B cell (primary cell): ENCODE results near the gene ARHGEF4.
"Not testable (repeated sequence)": the region's sequence is repeated elsewhere in the genome, so short reads cannot be mapped to it uniquely, and the experiment has no call there.

Source experiments
- CTCF ChIP-seq: fragments of 200-600 bp; IDR thresholded peaks from one replicate; pipeline ENCODE4 v1.8.0; 2022; ENCODE audit warnings: antibody characterized with exemption, mild to moderate bottlenecking
- EZH2 ChIP-seq: IDR thresholded peaks from 2 replicates; pipeline ENCODE4 v1.6.1; 2012; ENCODE audit warnings: borderline replicate concordance, low read depth, mild to moderate bottlenecking, moderate library complexity, low read length; ENCODE audit not compliant: insufficient read depth, poor library complexity, severe bottlenecking

GRCh38 chr2:131068172-131068571, 231.5 kb downstream of the ARHGEF4 start:
- TF ChIP-seq CTCF, EZH2: not testable (repeated sequence)
